Measurements from ENCODE around the gene OPN1LW.

- no peak for TF ChIP-seq CTCF (IDR thresholded peaks at IDR 0.05 in 2 of 3, conservative IDR thresholded peaks at IDR 0.05 in 1 of 3; ENCODE audit: borderline replicate concordance in 1 of 3, insufficient read depth in 1 of 3, low read depth in 2 of 3, low read length in 2 of 3)
- no peak for TF ChIP-seq EZH2phosphoT487 (IDR thresholded peaks at IDR 0.05; ENCODE audit: borderline replicate concordance)
- no peak for TF ChIP-seq ZFX (IDR thresholded peaks at IDR 0.05)
- no peak for TF ChIP-seq CEBPB (IDR thresholded peaks at IDR 0.05; ENCODE audit: low read depth)
- TF ChIP-seq YY1 (IDR thresholded peaks at IDR 0.05; ENCODE audit: extremely low read depth, insufficient replicate concordance, low read depth, low read length), result no peak
- no peak for TF ChIP-seq POLR2A (IDR thresholded peaks at IDR 0.05; ENCODE audit: borderline replicate concordance, extremely low read depth, insufficient read depth, insufficient read length)
- TF ChIP-seq EZH2 (IDR thresholded peaks at IDR 0.05), result no peak
- no peak for TF ChIP-seq SRF (IDR thresholded peaks at IDR 0.05; ENCODE audit: low read depth)
- no peak for TF ChIP-seq ZNF274 (IDR thresholded peaks at IDR 0.05; ENCODE audit: low read depth, low read length)
- TF ChIP-seq REST (IDR thresholded peaks at IDR 0.05; ENCODE audit: low read depth), result no peak
- TF ChIP-seq ATF3 (IDR thresholded peaks at IDR 0.05), result no peak
- TF ChIP-seq FOSL1 (IDR thresholded peaks at IDR 0.05; ENCODE audit: low read depth), result no peak
- TF ChIP-seq MAX (IDR thresholded peaks at IDR 0.05), result no peak
Measured at GRCh38 chrX:154121207-154121606, 22.8 kb upstream of the OPN1LW start.
